Cardiac septum (tissue), 1 donor: ENCODE data around the gene SMIM44. TPM values are rescaled to one million over a fixed set of nuclear protein-coding genes. Genes with fewer than 3 reads are reported as not detected.
"Not testable (repeated sequence)": the region's sequence is repeated elsewhere in the genome, so short reads cannot be mapped to it uniquely, and the experiment has no call there.

Source experiments
- DNase-seq: peaks from one replicate; pipeline ENCODE4 v3.0.0-alpha.2; 2020; ENCODE audit warnings: low spot score
- intact Hi-C: fragments of 100-400 bp; cut with DNase I; formaldehyde crosslinking; loops from one replicate; pipeline ENCODE4 v1.14.0; 2022
- long read RNA-seq: library from polyadenylated mRNA; unstranded; transcript quantifications from one replicate; pipeline ENCODE4 v2.0.0, GENCODE V29; 2021
- total RNA-seq: library from RNA; stranded (reverse); fragmentation: NEBNext Ultra II Directional; extraction: Animal tissue kit (Norgen Biotek cat#: 25700); gene quantifications from one replicate; pipeline ENCODE4 v1.2.1, GENCODE V29; 2021
- donor health status: DM: no; HTN: no; CAD: no.

The SMIM44 gene
- not detected for total RNA-seq
- long read RNA-seq: 0 reads

- no peak for DNase-seq
- intact Hi-C loops: no loop called here
Measured at GRCh38 chr19:3483226-3483628, at the start of gene SMIM44. TSS of gene SMIM44 (minus strand) at chr19:3483441. CDS start at chr19:3483403, 38 bp downstream.

- no peak for DNase-seq
- intact Hi-C loops: no loop called here
Measured at GRCh38 chr19:3533033-3533432, 49.8 kb upstream of the SMIM44 start.

- no peak for DNase-seq
- intact Hi-C loops: no loop called here
Measured at GRCh38 chr19:3532154-3532786, 49.0 kb upstream of the SMIM44 start.

GRCh38 chr19:3531716-3532115, 48.5 kb upstream of the SMIM44 start:
- no peak for DNase-seq
- intact Hi-C loops: no loop called here

GRCh38 chr19:3530389-3530788, 47.1 kb upstream of the SMIM44 start:
- no peak for DNase-seq
- intact Hi-C loops: no loop called here

- DNase-seq, intact Hi-C loops: not testable (repeated sequence)
Measured at GRCh38 chr19:3529299-3529698, 46.1 kb upstream of the SMIM44 start.

GRCh38 chr19:3528539-3529211, 45.4 kb upstream of the SMIM44 start:
- intact Hi-C loops: no loop called here
- no peak for DNase-seq

- intact Hi-C loops: no loop called here
- no peak for DNase-seq
Measured at GRCh38 chr19:3528080-3528479, 44.8 kb upstream of the SMIM44 start.

- intact Hi-C loops: no loop called here
- DNase-seq: no peak
Measured at GRCh38 chr19:3527238-3527910, 44.1 kb upstream of the SMIM44 start.

GRCh38 chr19:3526507-3527237, 43.4 kb upstream of the SMIM44 start:
- intact Hi-C loops: no loop called here
- no peak for DNase-seq

- intact Hi-C loops: no loop called here
- DNase-seq: no peak
Measured at GRCh38 chr19:3524904-3525451, 41.7 kb upstream of the SMIM44 start.

GRCh38 chr19:3524078-3524842, 41.0 kb upstream of the SMIM44 start:
- intact Hi-C loops: no loop called here

GRCh38 chr19:3523361-3524077, 40.3 kb upstream of the SMIM44 start:
- intact Hi-C loops: no loop called here
- no peak for DNase-seq

More at GRCh38 chr19:3524078-3524842, 41.0 kb upstream of the SMIM44 start:
- no peak for DNase-seq

- intact Hi-C loops: no loop called here
- no peak for DNase-seq
Measured at GRCh38 chr19:3522421-3523360, 39.5 kb upstream of the SMIM44 start.

GRCh38 chr19:3521104-3521445, 37.8 kb upstream of the SMIM44 start:
- DNase-seq: no peak
- intact Hi-C loops: no loop called here

- no peak for DNase-seq
- intact Hi-C loops: no loop called here
Measured at GRCh38 chr19:3520166-3521103, 37.2 kb upstream of the SMIM44 start.

GRCh38 chr19:3519126-3519525, 35.9 kb upstream of the SMIM44 start:
- DNase-seq: no peak
- intact Hi-C loops: no loop called here
